Kidney (tissue), 14 donors: ENCODE measurements around the gene BCL2L1. TPM values are rescaled to one million over a fixed set of nuclear protein-coding genes. Genes with fewer than 3 reads are reported as not detected.
"Not testable (repeated sequence)": the region's sequence is repeated elsewhere in the genome, so short reads cannot be mapped to it uniquely, and the experiment has no call there.

Experiments used
- DNase-seq, 5 donors: peaks; one replicate each; pipeline ENCODE4 v3.0.0-alpha.2; 2013 to 2020
- FAIRE-seq: peaks from 2 replicates; lab custom pipeline; 2012; peaks lifted over from hg19 to GRCh38; lab: Jason Lieb, UNC
- H3K27ac ChIP-seq, 2 donors: one replicate each; pipeline ENCODE4 v1.7.0; 2013; ENCODE audit warnings: low read depth in 2 of 2, low read length in 2 of 2, inconsistent platforms in 1 of 2
- H3K27me3 ChIP-seq: one replicate; pipeline ENCODE4 v1.7.1; 2013; ENCODE audit warnings: low read length, inconsistent platforms; ENCODE audit not compliant: control insufficient read depth, insufficient read depth
- H3K36me3 ChIP-seq, 3 donors: one replicate each; pipeline versions ENCODE4 v1.7.0 to v1.7.1; 2013; ENCODE audit warnings: low read length in 3 of 3, control low read depth in 1 of 3, inconsistent platforms in 1 of 3; ENCODE audit not compliant: insufficient read depth in 3 of 3, control insufficient read depth in 2 of 3
- H3K4me1 ChIP-seq, 3 donors: one replicate each; pipeline versions ENCODE4 v1.7.0 to v1.7.1; 2013; ENCODE audit warnings: low read length in 3 of 3, inconsistent platforms in 1 of 3, low read depth in 1 of 3; ENCODE audit not compliant: control insufficient read depth in 2 of 3, insufficient read depth in 2 of 3
- H3K4me3 ChIP-seq, 3 donors: one replicate each; pipeline versions ENCODE4 v1.7.0 to v1.8.1; 2013; ENCODE audit warnings: low read length in 3 of 3, control low read depth in 1 of 3, inconsistent platforms in 1 of 3
- H3K9ac ChIP-seq, 3 donors: one replicate each; pipeline versions ENCODE4 v1.7.0 to v1.7.1; 2013; ENCODE audit warnings: low read length in 3 of 3, control low read depth in 1 of 3, inconsistent platforms in 1 of 3
- H3K9me3 ChIP-seq, 3 donors: one replicate each; pipeline versions ENCODE4 v1.7.0 to v1.7.1; 2013; ENCODE audit warnings: low read length in 3 of 3, control low read depth in 1 of 3, inconsistent platforms in 1 of 3; ENCODE audit not compliant: control insufficient read depth in 2 of 3, insufficient read depth in 1 of 3
- intact Hi-C: fragments of 100-400 bp; cut with DNase I; formaldehyde crosslinking; loops from one replicate; pipeline ENCODE4 v1.11.1; 2022
- polyA plus RNA-seq: library from polyadenylated mRNA; stranded (reverse); fragments of 350-450 nt; fragmentation: Illumina TruSeq; extraction: RNeasy Lipid Tissue Mini Kit (QIAGEN cat#74804); gene quantifications from one replicate; pipeline ENCODE4 v1.2.3, GENCODE V29; 2014; ENCODE audit warnings: low read depth, low replicate concordance; ENCODE audit not compliant: insufficient read depth
- total RNA-seq: library from RNA; stranded (reverse); fragmentation: NEBNext Ultra II Directional; extraction: Animal tissue kit (Norgen Biotek cat#: 25700); gene quantifications from one replicate; pipeline ENCODE4 v1.2.1, GENCODE V29; 2021
- TF ChIP-seq, protein P1 (sequence below): IDR thresholded peaks from 3 replicates; pipeline ENCODE4 v1.5.1; 2012; ENCODE audit warnings: mild to moderate bottlenecking, moderate library complexity, borderline replicate concordance; ENCODE audit not compliant: insufficient read depth; ENCODE audit errors: extremely low read depth
- donor health status: control.
- donor health status: control.
- donor health status: control.
- donor health status: control.
- donor health status: control.
- donor health status: DM: yes; HTN: yes; CAD: no.
- donor health status: Normal renal cell carcinoma (clear cell type).

The BCL2L1 gene
- total and polyA plus RNA-seq, 2 donors from 2014 or later = 132 to 139 TPM

DNA sequence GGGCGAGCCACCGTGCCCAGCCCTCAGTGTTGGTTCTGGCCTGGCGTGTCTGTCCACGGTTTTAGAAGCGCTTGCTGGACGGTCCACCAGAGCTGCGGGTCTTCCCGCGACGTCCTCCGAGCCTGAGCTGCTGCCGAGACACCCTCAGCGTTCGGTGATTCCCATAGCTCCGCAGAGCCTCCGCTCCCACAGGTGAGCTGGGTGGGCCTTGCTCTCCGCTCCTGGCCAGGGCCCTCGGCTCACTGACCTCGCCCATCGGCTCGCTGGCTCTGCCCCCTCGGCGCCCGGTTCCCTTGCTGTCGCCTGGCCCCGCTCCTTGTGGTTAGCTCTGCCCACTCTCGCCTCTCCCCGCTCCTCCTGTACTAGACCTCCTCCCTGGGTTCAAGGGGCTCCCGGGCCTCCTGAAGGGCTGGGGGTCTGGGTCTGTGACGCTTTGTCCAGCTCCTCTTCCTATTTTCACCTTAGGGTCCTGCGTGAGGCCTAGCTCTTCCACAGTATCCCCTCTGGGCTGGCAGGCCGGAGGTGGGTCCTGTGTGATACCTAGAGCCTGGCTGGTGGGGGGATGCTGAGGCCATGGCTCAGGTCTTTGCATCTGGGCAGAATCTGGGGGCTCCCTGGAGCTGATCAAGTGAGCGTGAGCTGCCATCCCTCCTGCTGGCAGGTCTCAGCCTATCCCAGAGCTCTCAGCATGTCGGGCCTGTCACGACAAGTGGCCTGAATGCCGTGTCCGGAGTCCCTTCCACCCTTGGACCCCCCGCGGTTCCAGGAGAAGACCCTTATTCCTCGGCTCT, 89.9 kb downstream of the BCL2L1 start:
- no peak overlapping the region for H3K4me3 ChIP-seq
- no peak overlapping the region for H3K9ac ChIP-seq
- H3K36me3 ChIP-seq = no peaks in the 10 kb centered on the region
- no peaks in the 10 kb centered on the region for H3K27me3 ChIP-seq
- FAIRE-seq (no peak), DNase-seq (peak in 1 of 5 donors; percentile 76)
- no peaks in the 10 kb centered on the region for H3K9me3 ChIP-seq
- H3K27ac ChIP-seq = no peak overlapping the region
- intact Hi-C loops = no loop called here
- TF ChIP-seq, protein P1, sequence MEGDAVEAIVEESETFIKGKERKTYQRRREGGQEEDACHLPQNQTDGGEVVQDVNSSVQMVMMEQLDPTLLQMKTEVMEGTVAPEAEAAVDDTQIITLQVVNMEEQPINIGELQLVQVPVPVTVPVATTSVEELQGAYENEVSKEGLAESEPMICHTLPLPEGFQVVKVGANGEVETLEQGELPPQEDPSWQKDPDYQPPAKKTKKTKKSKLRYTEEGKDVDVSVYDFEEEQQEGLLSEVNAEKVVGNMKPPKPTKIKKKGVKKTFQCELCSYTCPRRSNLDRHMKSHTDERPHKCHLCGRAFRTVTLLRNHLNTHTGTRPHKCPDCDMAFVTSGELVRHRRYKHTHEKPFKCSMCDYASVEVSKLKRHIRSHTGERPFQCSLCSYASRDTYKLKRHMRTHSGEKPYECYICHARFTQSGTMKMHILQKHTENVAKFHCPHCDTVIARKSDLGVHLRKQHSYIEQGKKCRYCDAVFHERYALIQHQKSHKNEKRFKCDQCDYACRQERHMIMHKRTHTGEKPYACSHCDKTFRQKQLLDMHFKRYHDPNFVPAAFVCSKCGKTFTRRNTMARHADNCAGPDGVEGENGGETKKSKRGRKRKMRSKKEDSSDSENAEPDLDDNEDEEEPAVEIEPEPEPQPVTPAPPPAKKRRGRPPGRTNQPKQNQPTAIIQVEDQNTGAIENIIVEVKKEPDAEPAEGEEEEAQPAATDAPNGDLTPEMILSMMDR = no peak
- no peaks in the 10 kb centered on the region for H3K4me1 ChIP-seq

DNA sequence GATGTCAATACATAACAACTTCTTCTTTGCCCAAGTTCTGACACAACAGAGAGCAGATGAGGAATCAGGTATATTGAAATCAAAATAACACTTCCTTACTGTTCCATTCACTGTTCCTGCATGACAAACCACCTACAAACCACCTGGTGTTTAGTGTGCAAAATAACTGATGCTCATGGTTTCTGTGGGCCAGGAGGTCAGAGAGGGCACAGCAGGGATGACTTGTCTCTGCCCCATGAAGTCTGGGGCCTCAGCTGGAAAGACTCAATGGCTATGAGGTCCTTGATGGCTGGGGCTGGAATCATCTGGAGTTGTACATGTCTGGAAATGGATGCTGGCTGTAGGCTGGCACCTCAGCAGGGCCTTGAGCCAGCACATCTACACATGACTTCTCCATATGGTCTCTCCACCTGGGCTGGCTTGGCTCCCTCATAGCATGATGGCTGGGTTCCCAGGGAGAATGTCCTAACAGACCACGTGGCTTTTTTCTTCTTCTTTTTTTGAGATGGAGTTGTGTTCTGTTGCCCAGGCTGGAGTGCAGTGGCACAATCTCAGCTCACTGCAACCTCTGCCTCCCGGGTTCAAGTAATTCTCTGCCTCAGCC, 92.4 kb downstream of the BCL2L1 start:
- intact Hi-C loops = no loop called here
- H3K4me1 ChIP-seq = no peaks in the 10 kb centered on the region
- H3K9ac ChIP-seq = no peak overlapping the region
- DNase-seq (no peak), FAIRE-seq (no peak)
- no peak overlapping the region for H3K27ac ChIP-seq
- TF ChIP-seq, protein P1 = no peak
- no peak overlapping the region for H3K4me3 ChIP-seq
- H3K9me3 ChIP-seq = no peaks in the 10 kb centered on the region
- H3K27me3 ChIP-seq = no peaks in the 10 kb centered on the region
- no peaks in the 10 kb centered on the region for H3K36me3 ChIP-seq

DNA sequence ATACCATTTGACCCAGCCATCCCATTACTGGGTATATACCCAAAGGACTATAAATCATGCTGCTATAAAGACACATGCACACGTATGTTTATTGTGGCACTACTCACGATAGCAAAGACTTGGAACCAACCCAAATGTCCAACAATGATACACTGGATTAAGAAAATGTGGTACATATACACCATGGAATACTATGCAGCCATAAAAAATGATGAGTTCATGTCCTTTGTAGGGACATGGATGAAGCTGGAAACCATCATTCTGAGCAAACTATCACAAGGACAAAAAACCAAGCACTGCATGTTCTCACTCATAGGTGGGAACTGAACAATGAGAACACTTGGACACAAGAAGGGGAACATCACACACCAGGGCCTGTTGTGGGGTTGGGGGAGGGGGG, 94.6 kb downstream of the BCL2L1 start:
- H3K27ac ChIP-seq, DNase-seq, FAIRE-seq, H3K4me3 ChIP-seq, intact Hi-C loops, H3K9me3 ChIP-seq, H3K4me1 ChIP-seq, H3K27me3 ChIP-seq, H3K36me3 ChIP-seq, H3K9ac ChIP-seq: not testable (repeated sequence)

DNA sequence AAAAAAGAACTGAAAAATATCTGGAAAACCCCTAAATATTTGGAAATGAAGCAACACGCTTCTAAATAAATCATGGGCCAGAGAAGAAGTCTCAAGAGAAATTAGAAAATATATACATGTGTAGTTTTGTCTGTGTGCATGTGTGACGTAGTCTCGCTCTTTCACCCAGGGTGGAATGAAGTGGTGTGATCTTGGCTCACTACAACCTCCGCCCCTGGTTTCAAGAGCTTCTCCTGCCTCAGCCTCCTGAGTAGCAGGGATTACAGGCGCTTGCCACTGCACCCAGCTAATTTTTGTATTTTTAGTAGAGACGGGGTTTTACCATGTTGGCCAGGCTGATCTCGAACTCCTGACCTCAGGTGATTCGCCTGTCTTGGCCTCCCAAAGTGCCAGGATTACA, 96.1 kb downstream of the BCL2L1 start:
- H3K4me1 ChIP-seq, H3K9me3 ChIP-seq, H3K36me3 ChIP-seq, H3K27me3 ChIP-seq, FAIRE-seq, H3K4me3 ChIP-seq, intact Hi-C loops, DNase-seq, H3K9ac ChIP-seq, H3K27ac ChIP-seq: not testable (repeated sequence)

DNA sequence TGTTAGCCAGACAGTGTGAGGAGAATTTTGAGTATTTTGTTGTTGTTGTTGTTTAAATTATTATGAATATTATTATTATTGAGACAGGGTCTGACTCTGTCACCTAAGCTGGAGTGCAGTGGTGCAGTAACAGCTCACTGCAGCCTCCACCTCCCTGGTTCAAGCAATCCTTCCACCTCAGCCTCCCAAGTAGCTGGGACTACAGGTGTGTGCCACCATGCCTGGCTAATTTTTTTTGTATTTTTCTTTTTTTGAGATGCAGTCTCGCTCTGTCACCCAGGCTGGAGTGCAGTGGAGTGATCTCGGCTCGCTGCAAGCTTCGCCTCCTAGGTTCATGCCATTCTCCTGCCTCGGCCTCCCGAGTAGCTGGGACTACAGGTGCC, 99.6 kb downstream of the BCL2L1 start:
- intact Hi-C loops, FAIRE-seq, H3K27ac ChIP-seq: not testable (repeated sequence)

More for the DNA sequence above, 99.6 kb downstream of the BCL2L1 start:
- not testable (repeated sequence) for H3K27me3 ChIP-seq, H3K4me3 ChIP-seq, H3K9ac ChIP-seq, H3K36me3 ChIP-seq, H3K4me1 ChIP-seq, H3K9me3 ChIP-seq, DNase-seq
